NB4 (cell line): ENCODE data around the gene NTRK2.

Experiments
- DNase-seq: peaks from one replicate; pipeline ENCODE4 v3.0.0; 2010; ENCODE audit warnings: low read depth
- H3K4me3 ChIP-seq: one replicate; pipeline ENCODE4 v1.5.1; 2011; ENCODE audit warnings: mild to moderate bottlenecking, low read depth, low read length, moderate library complexity
- CTCF ChIP-seq: IDR thresholded peaks from one replicate; pipeline ENCODE4 v1.5.1; 2012; ENCODE audit warnings: low read depth, low read length
- MAX ChIP-seq: IDR thresholded peaks from 2 replicates; pipeline ENCODE4 v1.6.1; 2011; ENCODE audit warnings: low read depth, low read length
- MYC ChIP-seq: IDR thresholded peaks from 2 replicates; pipeline ENCODE4 v1.6.1; 2011; ENCODE audit warnings: low read depth, low read length
- POLR2A ChIP-seq: IDR thresholded peaks from 2 replicates; pipeline ENCODE4 v1.6.1; 2011; ENCODE audit warnings: mild to moderate bottlenecking; ENCODE audit not compliant: insufficient read length; ENCODE audit errors: extremely low read depth

Gene NTRK2

GRCh38 chr9:84835745-84836144 is 166.2 kb downstream of the NTRK2 start:
- DNase-seq = no peak
- no peak for TF ChIP-seq MAX
- no peak for TF ChIP-seq POLR2A
- TF ChIP-seq CTCF = no peak
- no peak for TF ChIP-seq MYC

GRCh38 chr9:84838879-84839278 is 169.3 kb downstream of the NTRK2 start:
- no peak overlapping the region for H3K4me3 ChIP-seq
- TF ChIP-seq MAX (no peak), CTCF (no peak), MYC (no peak), POLR2A (no peak)

More at GRCh38 chr9:84835745-84836144, 166.2 kb downstream of the NTRK2 start:
- no peak overlapping the region for H3K4me3 ChIP-seq

GRCh38 chr9:84839541-84839940 is 170.0 kb downstream of the NTRK2 start:
- no peak for TF ChIP-seq POLR2A
- no peak for TF ChIP-seq MAX
- no peak for TF ChIP-seq MYC
- TF ChIP-seq CTCF = no peak
- DNase-seq = no peak
- no peak overlapping the region for H3K4me3 ChIP-seq

More at GRCh38 chr9:84838879-84839278, 169.3 kb downstream of the NTRK2 start:
- no peak for DNase-seq

- DNase-seq = no peak
- no peak for TF ChIP-seq MAX
- no peak for TF ChIP-seq CTCF
- no peak for TF ChIP-seq MYC
- no peak for TF ChIP-seq POLR2A
- H3K4me3 ChIP-seq = no peak overlapping the region
Observed at GRCh38 chr9:84841931-84842330, 172.4 kb downstream of the NTRK2 start.

GRCh38 chr9:84843175-84843824 is 173.8 kb downstream of the NTRK2 start:
- H3K4me3 ChIP-seq = no peak overlapping the region
- no peak for DNase-seq
- TF ChIP-seq CTCF (no peak), MYC (no peak), POLR2A (no peak), MAX (no peak)
